NCI-H1436 treated with DMSO at 0.1 percent for 48 hours (cell line): ENCODE data around the gene UNC13B.

Source experiments
- DNase-seq: peaks from one replicate; lab custom pipeline; 2025; lab: John Stamatoyannopoulos, UW

Gene UNC13B

GRCh38 chr9:35431467-35431866 lies 269.7 kb downstream of the UNC13B start:
- DNase-seq, result no peak

GRCh38 chr9:35432076-35432475 lies 270.3 kb downstream of the UNC13B start:
- no peak for DNase-seq

- no peak for DNase-seq
Observed at GRCh38 chr9:35436933-35437332, 275.1 kb downstream of the UNC13B start.

- DNase-seq, result no peak
Observed at GRCh38 chr9:35446012-35446411, 284.2 kb downstream of the UNC13B start.

- DNase-seq, result no peak
Observed at GRCh38 chr9:35448496-35448895, 286.7 kb downstream of the UNC13B start.

- DNase-seq, result no peak
Observed at GRCh38 chr9:35452481-35452880, 290.7 kb downstream of the UNC13B start.

- no peak for DNase-seq
Observed at GRCh38 chr9:35453786-35454185, 292.0 kb downstream of the UNC13B start.
